H1 (cell line): ENCODE results near the gene CYB561. TPM values are rescaled to one million over a fixed set of nuclear protein-coding genes. Genes with fewer than 3 reads are reported as not detected.

Source experiments
- CTCF ChIA-PET: fragments of 300-600 bp; sonication (Branson Sonifier 250); formaldehyde crosslinking; loops from one replicate; lab custom pipeline; 2021; ENCODE audit not compliant: partially characterized antibody; lab: Charles Lee
- POLR2A ChIA-PET: fragments of 300-600 bp; sonication (Branson Sonifier 250); formaldehyde crosslinking; loops from one replicate; lab custom pipeline; 2021; ENCODE audit warnings: inconsistent platforms; ENCODE audit not compliant: partially characterized antibody; lab: Charles Lee
- DNase-seq, 2 experiments: peaks; one replicate each; pipeline versions ENCODE4 v3.0.0 to v3.0.0-alpha.2; 2010 to 2022; ENCODE audit warnings: low spot score in 2 of 2, low read depth in 1 of 2, mixed read lengths in 1 of 2
- FAIRE-seq: peaks from 2 replicates; lab custom pipeline; 2011; peaks lifted over from hg19 to GRCh38; lab: Jason Lieb, UNC
- H2AFZ ChIP-seq: 2 replicates; pipeline ENCODE4 v1.8.1; 2012; ENCODE audit warnings: low read length, inconsistent platforms
- H2AK5ac ChIP-seq: 2 replicates; pipeline ENCODE4 v1.6.1; 2013; ENCODE audit warnings: low read depth, low read length
- H2BK120ac ChIP-seq: replicated peaks from 2 replicates; pipeline ENCODE3; 2013; ENCODE audit warnings: low read depth, low read length, inconsistent platforms
- H2BK12ac ChIP-seq: 2 replicates; pipeline ENCODE4 v1.6.1; 2013; ENCODE audit warnings: low read depth, low read length
- H2BK15ac ChIP-seq: 2 replicates; pipeline ENCODE4 v1.6.1; 2013; ENCODE audit warnings: low read length
- H2BK20ac ChIP-seq: 2 replicates; pipeline ENCODE4 v1.6.1; 2013; ENCODE audit warnings: low read length
- H2BK5ac ChIP-seq: 2 replicates; pipeline ENCODE4 v1.6.1; 2013; ENCODE audit warnings: low read depth, low read length
- H3K14ac ChIP-seq: 2 replicates; pipeline ENCODE4 v1.6.1; 2013; ENCODE audit warnings: inconsistent platforms; ENCODE audit not compliant: insufficient read length
- H3K18ac ChIP-seq: 2 replicates; pipeline ENCODE4 v1.6.1; 2013; ENCODE audit warnings: low read length; ENCODE audit errors: extremely low read depth
- H3K23ac ChIP-seq: 2 replicates; pipeline ENCODE4 v1.6.1; 2013; ENCODE audit warnings: inconsistent platforms; ENCODE audit not compliant: insufficient read length
- H3K23me2 ChIP-seq: 2 replicates; pipeline ENCODE4 v1.6.1; 2013; ENCODE audit warnings: low read depth, low read length
- H3K27ac ChIP-seq: 2 replicates; pipeline ENCODE4 v1.6.1; 2011; ENCODE audit warnings: low read depth, low read length, inconsistent platforms
- H3K27me3 ChIP-seq, 4 experiments: replicated peaks in 1 of 4; 1 replicate in 1 of 4; 2 replicates in 3 of 4; pipeline versions ENCODE4 v1.6.1 to v1.8.1; 2011 to 2013; ENCODE audit warnings: low read length in 3 of 4, mild to moderate bottlenecking in 3 of 4, inconsistent platforms in 2 of 4, mixed read lengths in 2 of 4, moderate library complexity in 1 of 4; ENCODE audit not compliant: control insufficient read depth in 3 of 4, insufficient read depth in 3 of 4; ENCODE audit errors: extremely low read depth in 1 of 4
- H3K36me3 ChIP-seq, 4 experiments: 2 replicates each; pipeline versions ENCODE4 v1.6.1 to v1.8.1; 2011 to 2013; ENCODE audit warnings: mild to moderate bottlenecking in 4 of 4, low read length in 3 of 4, moderate library complexity in 2 of 4, control low read depth in 1 of 4, inconsistent platforms in 1 of 4; ENCODE audit not compliant: insufficient read depth in 4 of 4, control insufficient read depth in 2 of 4
- H3K4ac ChIP-seq: replicated peaks from 2 replicates; pipeline ENCODE3; 2013; ENCODE audit warnings: low read length, low read depth, mixed read lengths, inconsistent platforms; ENCODE audit not compliant: insufficient read length
- H3K4me1 ChIP-seq, 4 experiments: replicated peaks in 1 of 4; 1 replicate in 1 of 4; 2 replicates in 3 of 4; pipeline versions ENCODE4 v1.6.1 to v1.8.1; 2011 to 2013; ENCODE audit warnings: low read length in 3 of 4, inconsistent platforms in 2 of 4, mixed read lengths in 1 of 4; ENCODE audit not compliant: insufficient read depth in 4 of 4, control insufficient read depth in 3 of 4
- H3K4me2 ChIP-seq, 2 experiments: 2 replicates each; pipeline versions ENCODE4 v1.6.1 to v1.8.1; 2011 to 2013; ENCODE audit warnings: low read depth in 2 of 2, low read length in 2 of 2, control low read depth in 1 of 2, inconsistent platforms in 1 of 2, mild to moderate bottlenecking in 1 of 2; ENCODE audit not compliant: insufficient read depth in 1 of 2
- H3K4me3 ChIP-seq, 4 experiments: fragments of 200-600, 300-600 bp in 1 of 4; sonication (generic), shearing (Covaris generic), sonication (Bioruptor Twin) in 1 of 4; 2 replicates each; pipeline versions ENCODE4 v1.5.1 to v1.8.1; 2011 to 2016; ENCODE audit warnings: low read length in 4 of 4, low read depth in 3 of 4, control low read depth in 2 of 4, inconsistent platforms in 2 of 4, mild to moderate bottlenecking in 2 of 4, mixed read lengths in 1 of 4, moderate library complexity in 1 of 4; ENCODE audit not compliant: insufficient read depth in 2 of 4; ENCODE audit errors: extremely low read depth in 1 of 4
- H3K56ac ChIP-seq: replicated peaks from 2 replicates; pipeline ENCODE3; 2013; ENCODE audit warnings: low read depth, mild to moderate bottlenecking, mixed read lengths, low read length, inconsistent platforms; ENCODE audit not compliant: insufficient read length
- H3K79me1 ChIP-seq: 2 replicates; pipeline ENCODE4 v1.6.1; 2013; ENCODE audit warnings: low read depth, low read length, control low read depth
- H3K79me2 ChIP-seq, 2 experiments: 2 replicates each; pipeline versions ENCODE4 v1.6.1 to v1.8.1; 2012 to 2013; ENCODE audit warnings: low read length in 2 of 2, mild to moderate bottlenecking in 2 of 2, inconsistent platforms in 1 of 2; ENCODE audit not compliant: insufficient read depth in 2 of 2, control insufficient read depth in 1 of 2
- H3K9ac ChIP-seq, 4 experiments: replicated peaks in 1 of 4; 1 replicate in 1 of 4; 2 replicates in 3 of 4; pipeline versions ENCODE4 v1.6.1 to v1.8.1; 2011 to 2013; ENCODE audit warnings: low read depth in 3 of 4, low read length in 3 of 4, control low read depth in 2 of 4, mild to moderate bottlenecking in 2 of 4, moderate library complexity in 2 of 4, inconsistent platforms in 1 of 4; ENCODE audit errors: extremely low read depth in 1 of 4
- H3K9me3 ChIP-seq, 2 experiments: 2 replicates each; pipeline versions ENCODE4 v1.6.1 to v1.8.1; 2012 to 2013; ENCODE audit warnings: mild to moderate bottlenecking in 2 of 2, moderate library complexity in 2 of 2, control low read depth in 1 of 2, inconsistent platforms in 1 of 2, low read depth in 1 of 2, low read length in 1 of 2, mixed read lengths in 1 of 2; ENCODE audit not compliant: insufficient read depth in 2 of 2
- H4K20me1 ChIP-seq, 2 experiments: replicated peaks in 1 of 2; 2 replicates each; pipeline versions ENCODE3 to v1.8.1; 2011 to 2013; ENCODE audit warnings: inconsistent platforms in 2 of 2, low read length in 2 of 2, mild to moderate bottlenecking in 1 of 2; ENCODE audit not compliant: insufficient read depth in 2 of 2, control insufficient read depth in 1 of 2
- H4K5ac ChIP-seq: 2 replicates; pipeline ENCODE4 v1.6.1; 2013; ENCODE audit warnings: low read length, low read depth, mixed read lengths, inconsistent platforms; ENCODE audit not compliant: insufficient read length
- H4K8ac ChIP-seq: 2 replicates; pipeline ENCODE4 v1.8.0; 2013; ENCODE audit warnings: mild to moderate bottlenecking, moderate library complexity, low read length, inconsistent platforms; ENCODE audit not compliant: insufficient read depth; ENCODE audit errors: extremely low read depth
- H4K91ac ChIP-seq: replicated peaks from 2 replicates; pipeline ENCODE3; 2013; ENCODE audit warnings: low read length, mixed read lengths, inconsistent platforms; ENCODE audit not compliant: insufficient read length
- MAFK ChIP-seq: IDR thresholded peaks from 2 replicates; pipeline ENCODE4 v1.6.1; 2012; ENCODE audit warnings: low read depth, mild to moderate bottlenecking, improper control_type of control experiment, low read length
- POLR2A ChIP-seq, 2 experiments: IDR thresholded peaks; 1 replicate in 1 of 2; 2 replicates in 1 of 2; pipeline ENCODE4 v1.6.1; 2011; ENCODE audit warnings: low read depth in 2 of 2, low read length in 2 of 2, mild to moderate bottlenecking in 2 of 2; ENCODE audit errors: control extremely low read depth in 1 of 2
- SIN3A ChIP-seq, 2 experiments: IDR thresholded peaks in 1 of 2; conservative IDR thresholded peaks in 1 of 2; 2 replicates each; pipeline ENCODE4 v1.6.1; 2011 to 2012; ENCODE audit warnings: low read length in 2 of 2, improper control_type of control experiment in 1 of 2, low read depth in 1 of 2, mild to moderate bottlenecking in 1 of 2
- WGBS, 2 experiments: shearing (Covaris generic) in 1 of 2; methylation state at CpG; one replicate each; pipeline versions ENCODE4 v1.1.6 to v1.1.7; 2013 to 2015; ENCODE audit warnings: low lambda C conversion rate in 2 of 2, mixed read lengths in 2 of 2, inconsistent platforms in 1 of 2, low coverage in 1 of 2, missing lambda C conversion rate in 1 of 2; ENCODE audit not compliant: insufficient replicate concordance in 2 of 2, insufficient coverage in 1 of 2, insufficient read length in 1 of 2; ENCODE audit errors: extremely low coverage in 1 of 2, missing lambda C conversion rate in 1 of 2; 5-methylcytosine and 5-hydroxymethylcytosine counted together
- polyA plus RNA-seq, 7 experiments: library from polyadenylated mRNA; depleted of rRNA in 3 of 7; stranded (reverse) in 5 of 7; unstranded in 2 of 7; fragments of >200 nt in 5 of 7; fragments of 200-250 nt in 2 of 7; gene quantifications; 1 replicate in 5 of 7; 2 replicates in 1 of 7; 4 replicates in 1 of 7; pipeline versions ENCODE4 v1.2.1 to v1.2.3, GENCODE V29; 2011 to 2013; ENCODE audit warnings: missing spikeins in 2 of 7, mixed read lengths in 2 of 7
- total RNA-seq: library from RNA; stranded (reverse); fragmentation: NEBNext Ultra II Directional; extraction: Animal tissue kit (Norgen Biotek cat#: 25700); gene quantifications from 2 replicates; pipeline ENCODE4 v1.2.1, GENCODE V29; 2021

Gene CYB561
- total and polyA plus RNA-seq, 2 of the 8 experiments (the other 6 are each of a cell fraction or from before 2014, with no cell fraction given) = 19.7 to 23.4 TPM

- WGBS, 2 experiments = 91% methylated on average over 2 of the region's 2 CpGs; no CpG with 5 or more reads in 1 of the 2 experiments
- CTCF ChIA-PET = interaction anchor here (0.6 to 21.7 kb wide), 6 partner anchors 9 to 412 kb away, joined by 3 to 415 read pairs (median 6); partner anchors contain the start of gene CYB561
- POLR2A ChIA-PET = no interaction called here
Observed at GRCh38 chr17:63419398-63419797, 26.7 kb downstream of the CYB561 start.

More at GRCh38 chr17:63419398-63419797, 26.7 kb downstream of the CYB561 start:
- H3K18ac ChIP-seq = no peak overlapping the region
- H3K36me3 ChIP-seq = no peaks in the 10 kb centered on the region
- H4K91ac ChIP-seq = no peak overlapping the region
- H3K14ac ChIP-seq = no peak overlapping the region
- no peak for DNase-seq
- H4K8ac ChIP-seq = no peak overlapping the region
- TF ChIP-seq SIN3A (conservative IDR thresholded peaks at IDR 0.05 in 1 of 2, IDR thresholded peaks at IDR 0.05 in 1 of 2; ENCODE audit: low read depth in 1 of 2, low read length in 2 of 2) (no peak), POLR2A (IDR thresholded peaks at IDR 0.05; ENCODE audit: control extremely low read depth in 1 of 2, low read depth in 2 of 2, low read length in 2 of 2) (no peak), MAFK (peak; percentile 35; the same call in 1 of the 2 replicates)
- H2BK5ac ChIP-seq = no peak overlapping the region
- no peak overlapping the region for H2AFZ ChIP-seq
- H2AK5ac ChIP-seq = no peak overlapping the region
- H2BK20ac ChIP-seq = no peak overlapping the region
- H3K79me1 ChIP-seq = no peaks in the 10 kb centered on the region
- no peaks in the 10 kb centered on the region for H3K27me3 ChIP-seq
- H2BK15ac ChIP-seq = no peak overlapping the region
- H3K4me2 ChIP-seq = no peak overlapping the region
- no peak for FAIRE-seq
- no peak overlapping the region for H2BK12ac ChIP-seq
- no peaks in the 10 kb centered on the region for H4K20me1 ChIP-seq
- no peak overlapping the region for H4K5ac ChIP-seq
- H3K4me3 ChIP-seq = no peak overlapping the region
- no peak overlapping the region for H2BK120ac ChIP-seq
- H3K23me2 ChIP-seq = no peaks in the 10 kb centered on the region
- H3K27ac ChIP-seq = no peak overlapping the region
- H3K56ac ChIP-seq = no peak overlapping the region
- H3K9me3 ChIP-seq = no peaks in the 10 kb centered on the region
- no peak overlapping the region for H3K23ac ChIP-seq
- H3K4ac ChIP-seq = no peak overlapping the region
- H3K79me2 ChIP-seq = no peaks in the 10 kb centered on the region
- H3K4me1 ChIP-seq = no peaks in the 10 kb centered on the region
- no peak overlapping the region for H3K9ac ChIP-seq
